ENCODE measurements around the gene ZNF583.

Gene ZNF583

GRCh38 chr19:56476093-56476492 lies 72.0 kb downstream of the ZNF583 start:
- H3K4me3 ChIP-seq (ENCODE audit: insufficient read length, low read depth), result peak overlapping the region; percentile 97
- DNase-seq (ENCODE audit: low read depth, low spot score), result no peak

More at GRCh38 chr19:56476093-56476492, 72.0 kb downstream of the ZNF583 start:
- no peaks in the 10 kb centered on the region for H3K27me3 ChIP-seq (ENCODE audit: insufficient read depth, insufficient read length)
- H3K9me3 ChIP-seq (ENCODE audit: insufficient read depth, low read length), result no peaks in the 10 kb centered on the region
- no peak overlapping the region for H3K9ac ChIP-seq (ENCODE audit: insufficient read length, low read depth)
- peaks cover 19% of the 10 kb centered on the region for H3K36me3 ChIP-seq (ENCODE audit: insufficient read depth, insufficient read length, low read length)
- H3K4me1 ChIP-seq (ENCODE audit: insufficient read depth, insufficient read length), result no peaks in the 10 kb centered on the region
- TF ChIP-seq SUZ12 (IDR thresholded peaks at IDR 0.05; ENCODE audit: extremely low read depth, insufficient read depth, insufficient read length) (no peak), YY1 (IDR thresholded peaks at IDR 0.05; ENCODE audit: insufficient read depth, insufficient read length) (no peak), ZNF274 (IDR thresholded peaks at IDR 0.05; ENCODE audit: low read depth, low read length) (no peak)
